Progenitor cell of endocrine pancreas (in vitro differentiated cells): Measurements from ENCODE around the gene AP1AR. TPM values are rescaled to one million over a fixed set of nuclear protein-coding genes. Genes with fewer than 3 reads are reported as not detected.

Source experiments
- DNase-seq: peaks from one replicate; pipeline ENCODE4 v3.0.0; 2021; ENCODE audit warnings: low spot score; ENCODE audit not compliant: unreplicated experiment
- H3K27ac Mint-ChIP-seq: 2 replicates; pipeline ENCODE4 v1.8.0; 2021; ENCODE audit warnings: mild to moderate bottlenecking, moderate library complexity, mixed read lengths
- H3K27me3 Mint-ChIP-seq: 2 replicates; pipeline ENCODE4 v1.8.0; 2021; ENCODE audit warnings: mixed read lengths
- H3K36me3 Mint-ChIP-seq: 2 replicates; pipeline ENCODE4 v1.8.0; 2022; ENCODE audit warnings: mixed read lengths; ENCODE audit not compliant: insufficient read depth
- H3K4me1 Mint-ChIP-seq: 2 replicates; pipeline ENCODE4 v1.8.0; 2021; ENCODE audit warnings: low read depth, mixed read lengths
- H3K4me3 Mint-ChIP-seq: 2 replicates; pipeline ENCODE4 v1.8.0; 2021; ENCODE audit warnings: low read depth, mild to moderate bottlenecking, moderate library complexity, mixed read lengths
- H3K9me3 Mint-ChIP-seq: 2 replicates; pipeline ENCODE4 v1.8.0; 2021; ENCODE audit warnings: low read depth, mixed read lengths
- CTCF ChIP-seq: fragments of 200-600 bp; sonication (generic); IDR thresholded peaks from one replicate; pipeline ENCODE4 v1.5.0; 2021; ENCODE audit warnings: antibody characterized with exemption, mild to moderate bottlenecking; ENCODE audit not compliant: unreplicated experiment
- total RNA-seq: library from RNA; stranded (reverse); gene quantifications from 2 replicates; pipeline ENCODE4 v1.2.1, GENCODE V29; 2021

AP1AR gene
- total RNA-seq, 1 donor from 2014 or later = 17.0 TPM

- Mint-ChIP-seq H3K4me3 (no peak overlapping the region), H3K27me3 (no peaks in the 10 kb centered on the region), H3K4me1 (no peaks in the 10 kb centered on the region), H3K36me3 (no peaks in the 10 kb centered on the region), H3K9me3 (no peaks in the 10 kb centered on the region), H3K27ac (no peak overlapping the region)
- no peak for DNase-seq
- TF ChIP-seq CTCF = no peak
Measured at GRCh38 chr4:112213091-112213490, 18.5 kb upstream of the AP1AR start.

- no peak overlapping the region for H3K4me3 Mint-ChIP-seq
- TF ChIP-seq CTCF = no peak
- DNase-seq = no peak
- H3K36me3 Mint-ChIP-seq = no peaks in the 10 kb centered on the region
- no peaks in the 10 kb centered on the region for H3K9me3 Mint-ChIP-seq
- no peaks in the 10 kb centered on the region for H3K27me3 Mint-ChIP-seq
- H3K4me1 Mint-ChIP-seq = no peaks in the 10 kb centered on the region
- no peak overlapping the region for H3K27ac Mint-ChIP-seq
Measured at GRCh38 chr4:112213856-112214255, 17.7 kb upstream of the AP1AR start.

GRCh38 chr4:112214390-112215264 is 17.0 kb upstream of the AP1AR start:
- H3K4me1 Mint-ChIP-seq = no peaks in the 10 kb centered on the region
- DNase-seq = no peak
- no peaks in the 10 kb centered on the region for H3K36me3 Mint-ChIP-seq
- H3K27me3 Mint-ChIP-seq = no peaks in the 10 kb centered on the region
- H3K9me3 Mint-ChIP-seq = no peaks in the 10 kb centered on the region
- peak; percentile 45 for TF ChIP-seq CTCF
- no peak overlapping the region for H3K4me3 Mint-ChIP-seq
- H3K27ac Mint-ChIP-seq = no peak overlapping the region

- Mint-ChIP-seq H3K4me3 (no peak overlapping the region), H3K4me1 (no peaks in the 10 kb centered on the region), H3K36me3 (no peaks in the 10 kb centered on the region), H3K27me3 (no peaks in the 10 kb centered on the region), H3K9me3 (peaks cover 3% of the 10 kb centered on the region), H3K27ac (no peak overlapping the region)
- no peak for DNase-seq
- no peak for TF ChIP-seq CTCF
Measured at GRCh38 chr4:112219826-112220366, 11.7 kb upstream of the AP1AR start.

GRCh38 chr4:112222219-112222955 is 9.2 kb upstream of the AP1AR start:
- no peak overlapping the region for H3K27ac Mint-ChIP-seq
- peaks cover 3% of the 10 kb centered on the region for H3K27me3 Mint-ChIP-seq
- H3K4me3 Mint-ChIP-seq = no peak overlapping the region
- no peak for TF ChIP-seq CTCF
- H3K4me1 Mint-ChIP-seq = no peaks in the 10 kb centered on the region
- DNase-seq = no peak
- H3K36me3 Mint-ChIP-seq = no peaks in the 10 kb centered on the region
- H3K9me3 Mint-ChIP-seq = peaks cover 3% of the 10 kb centered on the region
